HG02970 (cell line): ENCODE measurements around the gene BTG2.
"Not testable (repeated sequence)": the region's sequence is repeated elsewhere in the genome, so short reads cannot be mapped to it uniquely, and the experiment has no call there.

Experiments used
- ATAC-seq: cut with Tn5 transposase; IDR thresholded peaks from one replicate; pipeline ENCODE4 v1.9.1; 2021; ENCODE audit warnings: mild to moderate bottlenecking, moderate library complexity, moderate number of reproducible peaks; ENCODE audit not compliant: unreplicated experiment, low FRiP score

Gene BTG2, protein sequence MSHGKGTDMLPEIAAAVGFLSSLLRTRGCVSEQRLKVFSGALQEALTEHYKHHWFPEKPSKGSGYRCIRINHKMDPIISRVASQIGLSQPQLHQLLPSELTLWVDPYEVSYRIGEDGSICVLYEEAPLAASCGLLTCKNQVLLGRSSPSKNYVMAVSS

DNA sequence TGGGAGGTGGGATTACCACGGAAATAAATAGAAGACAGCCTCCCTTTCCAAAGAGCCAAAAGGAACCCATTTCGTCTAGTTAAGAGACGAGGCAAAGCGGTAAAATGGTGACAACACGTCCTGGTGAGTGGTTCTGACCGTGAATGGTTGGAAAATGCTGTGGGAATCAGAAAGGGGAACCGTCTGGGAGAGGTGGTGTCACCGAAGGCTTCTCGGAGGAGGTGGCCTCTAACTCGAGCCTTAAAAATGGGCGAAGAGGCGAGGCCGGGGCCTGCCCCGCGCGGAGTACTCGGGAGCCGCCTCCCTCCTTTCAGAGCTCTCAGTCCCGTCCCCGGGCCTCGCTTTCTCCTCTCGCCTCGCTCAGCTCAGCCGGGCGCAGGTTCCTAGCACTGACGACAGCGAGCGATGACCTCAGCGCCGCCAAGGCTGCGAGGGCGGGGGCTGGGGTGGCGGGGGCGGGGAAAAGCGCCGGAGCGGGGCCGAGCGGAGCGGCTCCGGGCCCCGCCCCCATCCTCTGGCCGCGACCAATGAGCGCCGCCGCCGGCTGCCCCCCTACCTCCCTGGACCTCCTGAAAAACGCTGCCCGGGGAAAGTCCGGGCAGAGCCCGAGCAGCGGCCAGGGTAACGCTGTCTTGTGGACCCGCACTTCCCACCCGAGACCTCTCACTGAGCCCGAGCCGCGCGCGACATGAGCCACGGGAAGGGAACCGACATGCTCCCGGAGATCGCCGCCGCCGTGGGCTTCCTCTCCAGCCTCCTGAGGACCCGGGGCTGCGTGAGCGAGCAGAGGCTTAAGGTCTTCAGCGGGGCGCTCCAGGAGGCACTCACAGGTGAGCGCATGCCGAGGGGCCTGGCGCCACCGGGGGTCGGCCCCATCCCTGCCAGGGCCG is at the start of gene BTG2:
BTG2 (plus strand) TSS at position 601 of the 890 bp plus-strand sequence; CDS start at position 689, 88 bp downstream.
- ATAC-seq: peak; percentile 70

DNA sequence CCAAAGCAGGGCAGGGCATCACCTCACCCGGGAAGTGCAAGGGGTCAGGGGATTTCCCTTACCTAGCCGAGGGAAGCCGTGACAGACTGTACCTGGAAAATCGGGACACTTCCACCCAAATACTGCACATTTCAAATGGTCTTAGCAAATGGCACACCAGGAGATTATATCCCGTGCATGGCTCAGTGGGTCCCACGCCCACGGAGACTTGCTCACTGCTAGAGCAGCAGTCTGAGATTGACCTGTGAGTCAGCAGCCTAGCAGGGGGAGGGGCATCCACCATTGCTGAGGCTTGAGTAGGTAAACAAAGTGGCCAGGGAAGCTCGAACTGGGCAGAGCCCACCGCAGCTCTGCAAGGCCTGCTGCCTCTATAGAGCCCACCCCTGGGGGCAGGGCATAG is 48.7 kb upstream of the BTG2 start:
- not testable (repeated sequence) for ATAC-seq

DNA sequence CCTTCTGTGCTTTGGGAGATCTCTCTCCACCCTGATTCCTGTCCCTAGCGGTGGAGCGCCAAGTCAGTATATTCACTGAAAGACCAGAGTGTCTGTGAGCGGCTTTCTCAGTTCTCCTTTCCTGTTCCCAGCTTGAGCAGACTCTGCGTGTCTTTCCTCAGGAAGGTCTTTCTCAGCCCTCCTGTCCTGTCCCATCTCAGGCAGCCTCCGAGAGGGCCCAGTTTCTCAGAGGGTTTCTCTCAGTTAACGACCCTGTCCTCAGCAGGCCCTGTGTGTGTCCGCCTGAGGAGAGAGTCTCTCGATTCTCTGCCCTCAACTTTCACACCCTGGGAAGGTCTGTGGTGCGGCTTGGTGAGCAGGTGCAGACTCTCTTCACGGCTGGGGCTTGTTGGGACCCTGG is 41.8 kb upstream of the BTG2 start:
- no peak for ATAC-seq

DNA sequence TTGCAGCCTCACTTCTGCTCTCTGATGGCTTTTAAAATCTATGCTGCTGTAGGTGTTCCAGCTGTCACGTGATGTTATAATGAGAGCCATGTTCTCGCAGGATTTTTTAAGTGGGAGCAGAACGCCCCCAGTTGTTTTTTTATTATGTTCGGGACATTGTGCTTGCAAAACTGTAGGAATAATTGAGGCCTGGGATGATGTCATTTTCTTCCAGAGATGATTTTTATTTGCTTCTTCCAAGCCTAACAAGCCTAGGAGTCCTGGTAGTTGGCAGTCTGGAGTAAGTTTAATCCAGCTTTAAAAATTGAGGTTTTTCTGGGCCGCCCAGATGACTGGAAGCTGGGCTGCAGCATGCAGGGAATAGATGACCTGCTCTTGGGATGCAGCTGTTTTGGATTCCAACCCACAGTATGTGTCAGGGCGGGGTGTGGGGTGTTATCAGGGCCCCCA is 41.2 kb upstream of the BTG2 start:
- no peak for ATAC-seq

DNA sequence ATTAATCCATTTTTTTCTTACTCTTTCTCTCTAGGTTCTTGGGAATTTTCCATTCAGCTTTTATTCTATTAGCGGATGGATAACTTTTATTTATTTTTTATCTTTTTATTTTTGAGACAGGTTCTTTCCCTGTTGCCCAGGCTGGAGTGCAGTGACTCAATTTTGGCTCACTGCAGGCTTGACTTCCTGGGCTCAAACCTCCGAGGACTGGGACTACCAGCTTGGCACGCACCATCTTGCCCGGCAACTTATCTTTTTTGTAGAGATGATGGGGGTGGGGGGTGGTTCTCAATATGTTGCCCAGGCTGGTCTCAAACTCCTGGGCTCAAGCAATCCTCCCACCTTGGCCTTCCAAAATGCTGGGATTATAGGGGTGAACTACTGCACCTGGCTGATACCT is 39.8 kb upstream of the BTG2 start:
- ATAC-seq: no peak

DNA sequence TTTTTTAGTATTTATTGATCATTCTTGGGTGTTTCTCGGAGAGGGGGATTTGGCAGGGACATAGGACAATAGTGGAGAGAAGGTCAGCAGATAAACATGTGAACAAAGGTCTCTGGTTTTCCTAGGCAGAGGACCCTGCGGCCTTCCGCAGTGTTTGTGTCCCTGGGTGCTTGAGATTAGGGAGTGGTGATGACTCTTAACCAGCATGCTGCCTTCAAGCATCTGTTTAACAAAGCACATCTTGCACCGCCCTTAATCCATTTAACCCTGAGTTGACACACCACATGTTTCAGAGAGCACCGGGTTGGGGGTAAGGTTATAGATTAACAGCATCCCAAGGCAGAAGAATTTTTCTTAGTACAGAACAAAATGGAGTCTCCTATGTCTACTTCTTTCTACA is 39.2 kb upstream of the BTG2 start:
- not testable (repeated sequence) for ATAC-seq

DNA sequence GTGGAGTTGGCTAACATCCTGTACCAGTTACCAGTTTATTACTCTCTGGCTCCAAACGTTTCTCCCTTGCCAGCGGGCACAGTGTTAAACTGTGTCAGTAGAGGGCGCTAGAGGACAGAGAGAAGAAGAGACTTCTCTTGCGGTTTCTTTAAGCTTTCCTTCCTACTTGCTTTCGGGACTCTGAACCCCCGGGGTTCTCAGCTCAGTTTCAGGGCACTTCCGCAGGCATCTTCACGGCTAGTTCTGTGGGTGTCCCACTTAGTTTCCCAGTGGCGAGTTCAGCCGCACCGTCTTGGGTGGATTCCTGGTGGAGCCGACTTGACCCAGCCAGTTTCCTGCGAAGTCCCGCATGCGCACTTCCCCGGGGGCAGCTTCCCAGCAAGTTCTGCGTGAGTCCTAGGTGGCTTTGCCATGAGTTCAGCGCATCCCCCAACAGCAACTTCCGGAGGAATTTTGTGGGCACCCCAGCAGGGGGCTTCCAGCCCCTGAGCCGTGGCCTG is 37.9 kb upstream of the BTG2 start:
- ATAC-seq: no peak

DNA sequence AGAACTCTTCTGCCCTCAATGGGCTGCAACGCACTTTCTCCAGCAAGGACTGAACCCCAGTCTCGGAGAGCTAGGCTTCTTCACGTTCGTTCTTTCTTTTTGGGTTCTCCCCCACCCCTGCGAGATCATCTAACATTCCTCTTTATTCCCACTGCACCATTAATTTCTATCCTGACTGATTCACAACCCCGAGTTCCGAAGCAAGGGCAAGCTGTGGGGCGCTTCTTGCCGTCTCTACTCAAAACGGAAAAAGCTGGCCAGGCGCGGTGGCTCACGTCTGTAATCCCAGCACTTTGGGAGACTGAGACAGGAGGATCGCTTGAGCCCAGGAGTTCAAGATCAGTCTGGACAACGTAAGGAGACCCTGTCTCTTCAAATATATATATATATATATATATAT is 37.4 kb upstream of the BTG2 start:
- no peak for ATAC-seq

DNA sequence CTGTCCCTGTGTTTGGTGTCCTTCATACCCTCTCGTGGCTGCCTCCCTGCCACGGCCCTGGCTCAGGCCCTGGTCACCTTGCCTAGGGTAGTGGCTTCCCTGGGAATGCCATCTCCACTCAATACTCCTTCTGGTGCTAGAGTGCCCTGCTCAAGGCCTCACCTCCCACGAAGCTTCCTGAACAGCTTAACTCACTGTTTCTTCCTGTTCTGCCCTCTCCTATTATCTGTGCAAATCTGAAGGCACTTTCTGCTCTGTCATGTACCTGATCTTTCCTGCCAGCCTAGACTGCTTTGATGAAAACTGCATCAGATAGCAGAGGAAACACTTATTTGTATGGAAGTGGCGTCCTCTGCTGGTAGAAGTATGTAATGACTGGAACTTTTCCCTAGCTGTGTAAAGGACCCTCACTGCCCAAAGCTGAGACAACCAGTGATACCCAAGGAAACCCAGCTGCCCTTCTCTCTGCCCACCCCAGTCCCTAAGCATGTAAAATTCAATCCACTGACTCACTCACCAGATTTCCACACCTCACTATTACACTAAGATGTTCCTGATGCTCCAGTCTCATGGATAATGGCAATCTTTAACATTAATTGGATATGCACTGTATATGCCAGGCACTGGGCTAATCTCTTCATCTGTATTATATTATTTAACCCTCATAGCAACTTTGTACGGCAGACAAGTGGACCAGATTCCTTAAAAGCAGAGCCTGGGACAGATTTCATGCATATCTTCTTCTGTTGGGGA is 36.2 kb upstream of the BTG2 start:
- no peak for ATAC-seq

DNA sequence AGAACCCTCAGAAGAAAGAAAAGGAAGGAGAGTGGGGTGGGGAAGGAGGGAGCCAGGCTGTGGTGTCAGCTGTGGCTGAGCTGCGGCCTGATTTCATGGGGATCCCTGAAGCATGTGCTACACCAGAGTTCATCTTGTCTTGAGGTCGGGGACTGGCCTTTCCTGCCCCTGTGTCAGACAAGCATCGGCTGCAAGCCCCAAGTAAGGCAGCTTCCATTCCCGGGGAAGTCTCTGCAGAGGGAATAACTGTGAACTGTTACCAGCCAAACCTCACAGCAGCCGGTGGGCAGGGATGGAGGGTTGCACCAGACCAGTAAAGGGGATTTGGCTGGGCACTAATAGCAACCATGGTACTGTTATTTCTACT is 35.7 kb upstream of the BTG2 start:
- ATAC-seq: no peak

DNA sequence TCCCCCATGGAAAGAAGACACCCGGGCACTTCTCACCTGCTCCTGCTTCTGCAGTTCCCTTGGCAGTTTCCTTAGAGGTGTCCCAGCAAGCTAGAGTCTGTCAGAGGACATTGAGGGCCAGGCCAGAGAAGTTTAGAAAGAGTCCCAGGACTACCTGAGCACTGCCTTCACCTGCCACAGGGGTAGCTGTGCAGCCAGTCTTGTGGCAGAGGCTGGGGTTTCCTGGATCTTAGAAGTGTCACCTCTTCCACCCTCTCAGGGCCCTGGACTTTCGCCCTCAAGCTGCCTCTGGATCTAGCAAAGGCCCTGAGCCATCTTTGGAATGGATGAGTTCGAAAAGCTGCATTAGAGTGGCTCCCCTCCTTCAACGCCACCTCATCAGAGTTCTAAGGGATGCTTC is 34.9 kb upstream of the BTG2 start:
- ATAC-seq: no peak

DNA sequence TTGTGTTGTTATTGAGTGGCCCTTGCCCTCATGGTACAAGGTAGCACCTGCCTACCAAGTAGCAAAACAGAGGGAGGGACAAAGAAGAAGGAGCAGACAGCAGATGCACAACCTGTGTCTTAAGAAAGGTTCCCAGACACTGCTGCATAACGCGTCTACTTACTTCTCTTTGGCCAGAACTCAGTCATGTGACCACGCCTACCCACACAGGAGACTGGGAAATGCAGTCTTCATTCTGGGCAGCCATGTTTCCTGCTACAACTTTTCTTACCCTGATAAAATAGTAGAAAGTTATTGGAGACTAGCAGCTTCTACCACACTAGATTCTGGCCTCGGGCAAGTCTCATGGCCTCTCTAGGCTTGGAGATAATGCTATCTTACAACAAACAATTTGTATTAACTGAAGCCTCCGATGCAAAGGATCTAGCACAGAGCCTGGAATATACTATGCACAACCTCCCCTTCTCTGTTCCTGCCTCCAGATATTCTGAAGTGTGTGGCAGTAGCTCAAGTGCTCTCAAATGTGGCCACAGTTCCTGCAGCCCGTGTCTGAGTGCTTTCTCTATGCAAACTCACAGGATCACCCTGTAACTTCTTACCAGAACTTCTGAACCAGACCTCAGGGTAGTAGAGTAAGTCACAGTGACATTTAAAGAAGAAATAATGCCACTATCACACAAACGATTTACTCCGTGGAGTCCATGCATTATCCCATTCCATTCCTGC is 34.1 kb upstream of the BTG2 start:
- no peak for ATAC-seq

DNA sequence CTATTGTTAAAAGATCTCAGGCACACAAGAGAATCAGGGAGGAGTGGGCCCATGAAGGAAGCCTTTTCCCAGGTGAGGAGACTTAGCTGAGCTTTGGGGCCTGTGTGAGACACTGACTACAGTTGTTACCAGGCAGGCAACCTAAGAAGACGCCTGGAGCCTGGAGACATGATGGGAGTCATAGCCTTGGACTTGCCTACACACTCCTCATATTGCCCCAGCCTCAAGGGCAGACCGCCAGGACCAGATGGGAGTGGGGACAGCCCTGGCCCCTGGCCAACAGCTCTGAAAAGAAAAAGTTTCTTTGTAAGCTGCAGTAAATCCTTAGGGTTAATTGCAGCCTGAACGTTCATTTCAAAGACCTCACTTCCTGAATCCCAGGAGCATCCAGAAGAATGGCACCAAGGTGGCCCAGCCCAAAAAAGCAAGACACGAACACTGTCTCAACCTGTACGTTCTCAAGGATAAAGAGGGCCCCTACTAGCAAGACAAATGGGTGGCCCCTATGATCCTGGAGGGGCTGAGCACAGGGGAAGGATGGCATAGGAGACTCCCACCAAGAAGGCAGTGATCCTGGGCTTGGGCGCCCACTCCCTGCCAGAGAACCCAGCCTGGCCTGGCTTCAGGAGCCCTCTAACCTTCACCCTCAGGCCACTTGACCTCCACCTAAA is 33.2 kb upstream of the BTG2 start:
- ATAC-seq: no peak

DNA sequence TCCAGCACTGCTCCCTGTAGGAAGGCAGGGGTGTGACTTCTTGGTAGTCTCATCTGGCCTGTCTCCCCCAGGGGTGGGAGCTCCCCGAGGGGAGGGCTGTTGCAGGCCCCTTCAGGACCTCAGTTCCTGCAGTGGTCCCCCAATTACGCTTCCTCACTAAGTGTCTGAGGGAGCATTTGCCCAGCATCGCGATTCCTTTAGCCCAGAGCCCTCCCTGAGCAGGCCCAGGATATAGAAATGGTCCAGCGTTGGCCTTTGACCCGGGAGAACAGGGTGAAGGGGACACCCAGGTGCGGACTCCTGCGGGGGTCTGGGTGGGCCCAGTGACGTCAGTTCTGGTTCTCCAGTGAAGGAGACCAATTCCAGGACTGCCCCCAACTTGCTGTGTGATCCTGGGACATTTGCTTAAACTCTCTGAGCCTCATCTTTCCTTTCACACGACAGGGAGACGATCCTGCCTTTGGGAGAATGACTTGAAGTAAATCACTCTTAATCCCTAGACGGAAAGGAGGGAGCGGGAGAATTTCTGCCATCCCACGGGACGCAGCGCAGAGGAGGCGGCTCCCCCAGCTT is 32.6 kb upstream of the BTG2 start:
- ATAC-seq: no peak

DNA sequence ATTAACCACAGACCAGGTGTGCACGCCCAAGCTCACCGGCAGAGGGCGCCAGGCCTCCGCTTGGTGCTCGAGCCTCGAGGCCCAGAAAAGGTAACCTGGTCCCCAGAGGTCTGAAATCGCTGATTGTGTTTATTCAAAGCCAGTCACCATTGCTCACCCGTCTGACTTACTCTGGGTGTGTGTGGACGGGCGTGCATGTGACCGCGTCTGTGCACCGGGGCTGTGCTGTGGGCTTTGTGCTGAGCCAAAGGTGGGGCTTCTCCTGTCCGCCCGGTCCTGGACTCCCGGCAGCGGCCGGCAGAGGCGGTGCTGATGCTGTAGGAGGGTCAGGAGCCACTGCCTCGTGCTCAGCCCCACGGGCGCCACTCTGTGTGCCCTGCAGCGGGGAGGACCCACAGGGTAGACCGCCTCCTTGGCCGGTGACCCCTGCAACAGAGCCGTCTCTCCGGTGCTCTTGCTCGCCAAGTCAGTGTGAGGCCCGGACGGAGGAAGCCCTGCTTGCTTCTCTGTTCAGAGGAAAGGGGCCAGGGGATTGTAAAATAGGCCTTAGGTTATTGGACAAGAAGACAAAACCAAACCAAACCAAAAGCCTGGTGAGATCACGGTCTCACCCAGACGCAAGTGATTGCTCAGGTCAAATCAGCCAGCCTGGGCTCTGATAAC is 32.0 kb upstream of the BTG2 start:
- peak; percentile 57 for ATAC-seq

DNA sequence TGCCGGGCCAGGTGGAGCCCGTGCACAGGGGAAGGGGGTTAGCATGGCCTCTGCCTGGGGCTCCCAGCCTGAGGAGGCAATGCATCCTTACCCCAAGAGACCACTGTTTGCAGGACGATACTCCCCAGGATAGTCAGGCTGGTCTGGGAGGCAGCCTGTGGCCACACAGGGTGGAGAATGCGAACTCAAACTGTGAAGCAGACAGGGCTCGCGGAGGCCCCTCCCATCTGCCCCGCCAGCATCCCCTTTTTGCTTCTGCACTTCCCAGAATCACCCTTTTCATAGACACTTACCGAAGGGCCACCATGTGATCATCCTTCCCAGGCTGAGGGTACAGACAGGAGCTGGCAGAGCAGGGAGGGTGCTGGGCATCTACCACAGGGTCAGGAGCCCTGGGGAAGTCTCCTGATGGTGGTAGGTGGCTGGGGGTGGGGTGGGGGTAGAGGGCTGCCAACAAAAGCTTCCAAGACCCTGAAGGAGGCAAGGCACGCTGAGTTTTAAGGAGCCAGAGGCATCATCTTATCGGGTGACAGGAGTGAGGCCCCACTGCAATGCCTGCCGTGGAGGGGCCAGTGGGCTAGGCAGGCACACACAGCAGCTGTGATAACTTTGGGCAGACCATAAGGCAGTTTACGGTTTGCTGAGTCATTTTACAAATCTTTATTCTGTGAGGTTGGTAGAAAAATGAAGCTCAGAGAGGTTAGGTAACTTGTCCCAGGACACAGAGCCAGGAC is 31.3 kb upstream of the BTG2 start:
- no peak for ATAC-seq

DNA sequence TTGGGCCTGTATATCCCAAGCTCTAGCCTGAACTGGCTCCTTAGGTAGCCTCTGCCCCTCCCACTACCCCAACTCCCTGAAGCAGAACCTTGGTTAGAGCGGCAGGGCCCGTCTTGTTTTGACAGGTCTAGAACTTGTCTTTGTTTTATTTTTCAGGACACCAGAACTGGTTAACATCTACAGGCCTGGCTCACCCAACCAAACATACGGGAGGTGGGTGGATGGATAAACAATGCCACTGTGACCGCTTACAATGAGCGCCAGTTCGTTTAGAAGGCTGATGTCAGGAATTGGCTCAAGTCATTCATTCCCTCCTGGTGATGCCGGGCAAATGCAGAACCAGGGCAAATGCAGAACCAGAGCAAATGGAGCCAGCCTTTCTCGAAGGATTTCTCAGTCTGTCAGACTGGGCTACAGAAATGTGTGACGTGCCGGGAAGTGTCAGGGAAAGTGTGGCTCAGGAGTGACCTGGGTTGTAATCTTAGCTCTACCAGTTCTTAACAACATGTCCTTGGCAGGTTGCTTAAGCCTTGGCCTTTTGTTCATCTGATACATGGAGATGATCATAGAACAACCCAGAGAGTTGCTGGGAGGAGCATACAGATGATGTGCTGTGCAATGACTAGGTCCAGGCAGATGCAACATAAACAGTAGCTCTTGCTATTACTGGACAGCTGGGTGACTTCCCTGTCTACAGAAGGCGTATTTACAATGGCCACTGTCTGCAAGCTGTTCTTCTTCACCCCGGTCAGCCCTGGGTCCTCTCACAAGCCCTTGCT is 30.5 kb upstream of the BTG2 start:
- ATAC-seq: no peak
